Endothelial cell of umbilical vein (primary cell): ENCODE results near the gene IL5RA.

Experiments used
- CTCF ChIP-seq, 2 donors: IDR thresholded peaks; 1 replicate in 1 of 2; 2 replicates in 1 of 2; pipeline ENCODE4 v1.5.1; 2011; ENCODE audit warnings: low read length in 2 of 2, mild to moderate bottlenecking in 2 of 2, moderate library complexity in 2 of 2, control low read depth in 1 of 2, inconsistent platforms in 1 of 2, low read depth in 1 of 2; ENCODE audit not compliant: insufficient read depth in 1 of 2; ENCODE audit errors: extremely low read depth in 1 of 2
- EZH2 ChIP-seq: IDR thresholded peaks from 2 replicates; pipeline ENCODE4 v1.6.1; 2012; ENCODE audit warnings: borderline replicate concordance, low read depth, mild to moderate bottlenecking, moderate library complexity, low read length, inconsistent platforms; ENCODE audit not compliant: severe bottlenecking
- FOS ChIP-seq: IDR thresholded peaks from 2 replicates; pipeline ENCODE4 v1.6.1; 2011; ENCODE audit warnings: mild to moderate bottlenecking, low read length, moderate library complexity, borderline replicate concordance; ENCODE audit not compliant: insufficient read depth
- GATA2 ChIP-seq: IDR thresholded peaks from 2 replicates; pipeline ENCODE4 v1.7.0; 2011; ENCODE audit warnings: low read depth, mild to moderate bottlenecking, moderate library complexity, mixed read lengths, low read length; ENCODE audit not compliant: insufficient read length, insufficient read depth
- JUN ChIP-seq: IDR thresholded peaks from 2 replicates; pipeline ENCODE4 v1.6.1; 2011; ENCODE audit warnings: borderline replicate concordance, low read depth; ENCODE audit not compliant: insufficient read length, insufficient read depth
- MAX ChIP-seq: IDR thresholded peaks from 2 replicates; pipeline ENCODE4 v1.6.1; 2011; ENCODE audit not compliant: insufficient read depth, insufficient read length
- MYC ChIP-seq: IDR thresholded peaks from one replicate; pipeline ENCODE4 v1.6.1; 2011; ENCODE audit warnings: mild to moderate bottlenecking, low read depth, low read length
- POLR2A ChIP-seq: IDR thresholded peaks from 2 replicates; pipeline ENCODE4 v1.6.1; 2012; ENCODE audit warnings: low read depth, mild to moderate bottlenecking, control low read depth, low read length
- POLR2AphosphoS5 ChIP-seq: IDR thresholded peaks from 2 replicates; pipeline ENCODE4 v1.6.1; 2012; ENCODE audit warnings: low read depth, mild to moderate bottlenecking, control low read depth, low read length, moderate library complexity; ENCODE audit not compliant: insufficient read depth

GRCh38 chr3:3071136-3071535, 39.0 kb downstream of the IL5RA start:
- TF ChIP-seq POLR2A = no peak
- TF ChIP-seq EZH2 = no peak
- no peak for TF ChIP-seq CTCF (IDR thresholded peaks at IDR 0.05; ENCODE audit: extremely low read depth in 1 of 2, insufficient read depth in 1 of 2, low read depth in 1 of 2, low read length in 2 of 2)
- no peak for TF ChIP-seq MAX
- TF ChIP-seq MYC = no peak
- TF ChIP-seq POLR2AphosphoS5 = no peak
- TF ChIP-seq FOS = no peak
- no peak for TF ChIP-seq GATA2
- no peak for TF ChIP-seq JUN
